ENCODE results near the gene CIRBP.
A peak's percentile ranks its signal among the peaks of the same experiment; 100 is the strongest.

Gene CIRBP

GRCh38 chr19:1223018-1223855 lies 45.9 kb upstream of the CIRBP start:
- peak; percentile 52 for TF ChIP-seq CTCF (IDR thresholded peaks at IDR 0.05; ENCODE audit: control insufficient read depth, insufficient read depth, low read depth, low read length, missing control alignments)
- H3K4me3 ChIP-seq (ENCODE audit: control insufficient read depth, low read depth, low read length): no peak overlapping the region
- no peak for DNase-seq (ENCODE audit: low read depth)

- no peak overlapping the region for H3K4me3 ChIP-seq (ENCODE audit: control insufficient read depth, low read depth, low read length)
- no peak for TF ChIP-seq CTCF (IDR thresholded peaks at IDR 0.05; ENCODE audit: control insufficient read depth, insufficient read depth, low read depth, low read length, missing control alignments)
Measured at GRCh38 chr19:1224047-1224825, 44.9 kb upstream of the CIRBP start.

GRCh38 chr19:1224847-1225246 lies 44.3 kb upstream of the CIRBP start:
- H3K4me3 ChIP-seq (ENCODE audit: control insufficient read depth, low read depth, low read length): no peak overlapping the region
- no peak for DNase-seq (ENCODE audit: low read depth)
- TF ChIP-seq CTCF (IDR thresholded peaks at IDR 0.05; ENCODE audit: control insufficient read depth, insufficient read depth, low read depth, low read length, missing control alignments): no peak

More at GRCh38 chr19:1224047-1224825, 44.9 kb upstream of the CIRBP start:
- DNase-seq (ENCODE audit: low read depth): no peak

GRCh38 chr19:1225440-1226226 lies 43.5 kb upstream of the CIRBP start:
- no peak for DNase-seq (ENCODE audit: low read depth)
- no peak for TF ChIP-seq CTCF (IDR thresholded peaks at IDR 0.05; ENCODE audit: control insufficient read depth, insufficient read depth, low read depth, low read length, missing control alignments)
- H3K4me3 ChIP-seq (ENCODE audit: control insufficient read depth, low read depth, low read length): no peak overlapping the region

- no peak overlapping the region for H3K4me3 ChIP-seq (ENCODE audit: control insufficient read depth, low read depth, low read length)
- DNase-seq (ENCODE audit: low read depth): no peak
- TF ChIP-seq CTCF (IDR thresholded peaks at IDR 0.05; ENCODE audit: control insufficient read depth, insufficient read depth, low read depth, low read length, missing control alignments): no peak
Measured at GRCh38 chr19:1226227-1226518, 43.0 kb upstream of the CIRBP start.

GRCh38 chr19:1226522-1227303 lies 42.4 kb upstream of the CIRBP start:
- no peak overlapping the region for H3K4me3 ChIP-seq (ENCODE audit: control insufficient read depth, low read depth, low read length)
- TF ChIP-seq CTCF (IDR thresholded peaks at IDR 0.05; ENCODE audit: control insufficient read depth, insufficient read depth, low read depth, low read length, missing control alignments): no peak
- DNase-seq (ENCODE audit: low read depth): no peak
